GM10266 (cell line): ENCODE data around the gene CDK17.
"Not testable (repeated sequence)": the region's sequence is repeated elsewhere in the genome, so short reads cannot be mapped to it uniquely, and the experiment has no call there.

Experiments
- DNase-seq: peaks from one replicate; pipeline ENCODE4 v3.0.0; 2012; ENCODE audit errors: extremely low spot score
- TF ChIP-seq, protein P1 (sequence below): IDR thresholded peaks from 2 replicates; pipeline ENCODE4 v1.5.1; 2012; ENCODE audit warnings: mild to moderate bottlenecking, low read depth; ENCODE audit not compliant: control insufficient read depth, insufficient read depth; ENCODE audit errors: missing control alignments

Gene CDK17

DNA sequence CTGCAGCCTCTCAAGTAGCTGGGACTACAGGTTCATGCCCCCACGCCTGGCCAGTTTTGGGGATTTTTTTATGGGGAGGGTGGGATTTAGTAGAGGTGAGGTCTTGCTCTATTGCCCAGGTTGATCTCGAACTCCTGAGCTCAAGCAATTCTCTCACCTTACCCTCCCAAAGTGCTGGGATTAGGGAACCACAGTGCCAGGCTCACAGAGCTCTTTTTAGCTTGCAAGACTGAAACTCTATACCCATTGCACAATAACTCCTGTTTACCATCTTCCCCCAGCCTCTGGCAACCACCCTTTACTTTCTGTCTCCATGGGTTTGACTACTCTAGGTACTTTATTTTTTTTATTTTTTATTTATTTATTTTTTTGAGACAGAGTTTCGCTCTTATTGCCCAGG, 25.7 kb upstream of the CDK17 start:
- TF ChIP-seq, protein P1, sequence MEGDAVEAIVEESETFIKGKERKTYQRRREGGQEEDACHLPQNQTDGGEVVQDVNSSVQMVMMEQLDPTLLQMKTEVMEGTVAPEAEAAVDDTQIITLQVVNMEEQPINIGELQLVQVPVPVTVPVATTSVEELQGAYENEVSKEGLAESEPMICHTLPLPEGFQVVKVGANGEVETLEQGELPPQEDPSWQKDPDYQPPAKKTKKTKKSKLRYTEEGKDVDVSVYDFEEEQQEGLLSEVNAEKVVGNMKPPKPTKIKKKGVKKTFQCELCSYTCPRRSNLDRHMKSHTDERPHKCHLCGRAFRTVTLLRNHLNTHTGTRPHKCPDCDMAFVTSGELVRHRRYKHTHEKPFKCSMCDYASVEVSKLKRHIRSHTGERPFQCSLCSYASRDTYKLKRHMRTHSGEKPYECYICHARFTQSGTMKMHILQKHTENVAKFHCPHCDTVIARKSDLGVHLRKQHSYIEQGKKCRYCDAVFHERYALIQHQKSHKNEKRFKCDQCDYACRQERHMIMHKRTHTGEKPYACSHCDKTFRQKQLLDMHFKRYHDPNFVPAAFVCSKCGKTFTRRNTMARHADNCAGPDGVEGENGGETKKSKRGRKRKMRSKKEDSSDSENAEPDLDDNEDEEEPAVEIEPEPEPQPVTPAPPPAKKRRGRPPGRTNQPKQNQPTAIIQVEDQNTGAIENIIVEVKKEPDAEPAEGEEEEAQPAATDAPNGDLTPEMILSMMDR: no peak
- DNase-seq: no peak

DNA sequence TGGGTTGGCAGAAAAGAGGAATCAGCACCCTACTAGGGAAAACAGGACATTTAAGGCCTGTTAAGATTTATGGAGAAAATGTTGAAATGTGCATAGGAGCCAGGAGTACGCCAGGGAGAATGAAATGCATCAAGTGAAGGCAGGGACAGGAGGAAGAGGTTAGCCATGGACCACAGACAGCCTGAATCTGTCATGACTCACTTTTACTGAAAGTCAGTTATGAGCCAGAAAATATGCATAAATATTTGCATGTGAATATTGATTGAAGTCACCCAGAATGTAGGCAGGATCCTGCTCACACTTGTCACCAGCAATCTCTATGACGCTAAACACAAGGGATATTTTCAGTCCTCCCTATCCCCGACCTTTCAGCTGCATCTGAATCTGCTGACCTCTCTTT, 25.1 kb upstream of the CDK17 start:
- TF ChIP-seq, protein P1: no peak
- peak; percentile 15 for DNase-seq

DNA sequence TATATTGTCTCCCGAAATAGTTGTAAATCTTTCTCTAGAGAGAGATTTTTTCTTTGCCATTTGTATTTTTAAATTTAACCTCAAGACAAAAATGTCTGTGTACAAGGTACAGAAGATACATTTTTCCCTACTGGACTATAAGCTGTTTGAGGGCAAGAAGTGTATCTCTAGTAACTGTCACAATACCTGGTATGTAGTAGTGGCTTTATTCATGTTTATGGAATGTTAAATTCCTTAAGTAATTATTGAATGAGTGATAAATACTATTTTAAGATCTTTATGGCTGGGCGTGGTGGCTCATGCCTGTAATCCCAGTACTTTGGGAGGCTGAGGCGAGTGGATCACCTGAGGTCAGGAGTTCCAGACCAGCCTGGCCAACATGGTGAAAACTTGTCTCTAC, 24.4 kb upstream of the CDK17 start:
- DNase-seq: no peak
- TF ChIP-seq, protein P1: no peak

DNA sequence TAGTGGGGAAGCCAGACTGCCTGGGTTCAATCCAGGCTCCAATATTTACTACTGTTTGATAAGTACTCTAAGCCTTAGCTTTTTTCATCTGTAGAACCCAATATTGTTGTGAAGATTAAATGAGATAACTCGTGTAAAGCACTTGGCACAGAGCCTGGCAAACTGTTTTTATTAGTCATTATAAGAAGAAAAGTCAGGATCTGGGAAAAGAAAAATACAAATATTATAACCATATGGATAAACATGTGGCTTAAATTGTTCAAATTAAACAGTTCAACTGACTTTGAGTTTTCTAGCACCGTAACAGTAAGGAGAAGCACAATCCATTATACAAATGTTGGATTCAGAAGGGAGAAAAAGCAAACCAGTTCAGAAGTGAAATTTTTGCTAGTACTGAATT, 22.0 kb upstream of the CDK17 start:
- TF ChIP-seq, protein P1: no peak
- no peak for DNase-seq

DNA sequence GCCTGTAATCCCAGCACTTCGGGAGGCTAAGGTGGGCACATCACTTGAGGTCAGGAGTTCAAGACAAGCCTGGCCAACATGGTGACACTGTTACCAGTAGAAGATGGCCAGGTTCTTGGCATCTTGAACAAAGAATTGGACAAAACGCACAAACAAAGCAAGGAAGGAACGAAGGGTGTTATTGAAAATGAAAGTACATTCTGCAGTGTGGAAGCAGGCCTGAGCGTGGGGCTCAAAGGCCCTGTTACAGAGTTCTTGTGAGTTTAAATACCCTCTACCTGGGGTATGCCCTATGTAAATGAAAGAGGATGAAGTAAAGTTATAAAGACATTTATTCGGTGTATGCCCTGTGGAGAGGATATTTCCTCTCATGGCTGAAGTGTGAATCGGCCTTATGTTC, 20.8 kb upstream of the CDK17 start:
- DNase-seq: no peak
- TF ChIP-seq, protein P1: no peak

DNA sequence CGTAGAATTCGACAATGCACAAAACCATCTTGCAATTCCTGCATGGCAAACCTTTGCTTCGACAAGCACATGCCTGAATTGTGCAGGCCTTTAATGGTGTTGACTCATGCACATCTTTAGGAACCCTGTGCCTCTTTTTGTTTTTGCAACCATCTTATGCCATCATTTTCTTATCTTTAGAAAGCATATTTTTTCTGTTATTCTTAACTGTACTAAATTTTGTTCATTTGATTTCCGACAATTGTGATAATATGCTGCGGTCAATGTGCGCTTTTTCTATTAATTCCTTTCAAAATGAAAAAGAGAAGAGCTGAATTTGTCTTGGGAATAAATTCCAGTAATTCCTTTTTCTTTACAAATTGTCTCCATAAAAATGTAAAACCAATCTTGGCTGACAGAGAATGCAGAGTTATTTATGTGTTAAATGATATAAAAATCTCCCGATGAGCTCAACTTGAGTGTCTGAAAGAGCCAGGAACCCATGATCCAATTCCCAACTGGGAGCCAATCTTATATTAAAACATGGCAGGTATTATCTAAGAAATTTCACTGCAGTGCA, 20.1 kb upstream of the CDK17 start:
- TF ChIP-seq, protein P1: no peak
- no peak for DNase-seq

DNA sequence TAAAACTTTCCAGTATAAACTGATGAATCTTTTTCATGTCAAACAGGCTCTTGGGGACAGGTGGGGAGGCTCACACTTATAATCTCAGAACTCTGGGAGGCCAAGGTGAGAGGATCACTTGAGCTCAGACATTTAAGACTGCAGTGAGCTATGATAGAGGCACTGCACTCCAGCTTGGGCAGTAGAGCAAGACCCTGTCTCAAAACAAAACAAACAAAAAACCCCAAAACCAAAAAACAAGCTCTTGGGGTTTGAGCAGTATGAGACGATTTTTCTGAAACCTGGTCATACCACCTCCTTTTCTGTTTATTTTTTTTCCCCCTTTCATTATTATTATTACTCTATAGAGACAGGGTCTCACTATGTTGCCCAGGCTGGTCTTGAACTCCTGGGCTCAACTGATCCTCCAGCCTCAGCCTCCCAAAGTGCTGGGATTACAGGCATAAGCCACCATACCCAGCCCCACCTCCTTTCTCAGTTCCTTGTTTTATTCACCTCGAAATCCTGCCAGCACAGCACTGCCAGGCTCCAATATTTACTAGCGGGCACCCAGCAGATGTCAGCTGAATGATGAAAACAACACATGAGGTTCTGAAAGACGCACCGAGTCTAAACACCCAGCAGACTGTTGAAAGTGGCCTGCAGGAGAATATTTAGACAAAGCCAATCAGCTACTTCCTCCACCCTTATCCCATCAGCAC, 19.5 kb upstream of the CDK17 start:
- no peak for DNase-seq
- TF ChIP-seq, protein P1: no peak

DNA sequence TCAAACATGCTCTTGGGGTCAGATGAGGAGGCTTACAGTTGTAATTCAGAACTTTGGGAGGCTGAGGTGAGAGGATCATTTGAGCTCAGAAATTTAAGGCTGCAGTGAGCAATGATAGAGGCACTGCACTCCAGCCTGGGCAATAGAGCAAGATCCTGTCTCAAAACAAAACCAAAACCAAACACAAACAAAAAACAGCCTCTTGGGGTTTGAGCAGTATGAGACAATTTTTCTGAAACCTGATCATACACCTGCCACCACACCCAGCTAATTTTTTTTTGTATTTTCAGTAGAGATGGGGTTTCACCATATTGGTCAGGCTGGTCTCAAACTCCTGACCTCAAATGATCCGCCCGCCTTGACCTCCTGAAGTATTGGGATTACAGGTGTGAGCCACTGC, 17.4 kb upstream of the CDK17 start:
- DNase-seq: not testable (repeated sequence)
